Osteoblast (primary cell): ENCODE results near the gene TCF19. TPM values are rescaled to one million over a fixed set of nuclear protein-coding genes. Genes with fewer than 3 reads are reported as not detected.

Experiments
- DNase-seq: peaks from one replicate; pipeline ENCODE4 v3.0.0; 2011; ENCODE audit warnings: low spot score, mixed read lengths; ENCODE audit not compliant: insufficient read length; ENCODE audit errors: missing footprints
- H2AFZ ChIP-seq: 2 replicates; pipeline ENCODE4 v1.6.0; 2011; ENCODE audit warnings: mild to moderate bottlenecking, low read length
- H3K27ac ChIP-seq: 2 replicates; pipeline ENCODE4 v1.5.1; 2011; ENCODE audit warnings: mild to moderate bottlenecking, low read depth, low read length, moderate library complexity
- H3K27me3 ChIP-seq: 2 replicates; pipeline ENCODE4 v1.6.0; 2012; ENCODE audit warnings: mild to moderate bottlenecking, control low read depth, inconsistent platforms, low read length, moderate library complexity; ENCODE audit not compliant: insufficient read depth
- H3K36me3 ChIP-seq: 2 replicates; pipeline ENCODE4 v1.5.1; 2011; ENCODE audit warnings: mild to moderate bottlenecking, low read length, control low read depth, moderate library complexity; ENCODE audit not compliant: insufficient read depth
- H3K4me1 ChIP-seq: 2 replicates; pipeline ENCODE4 v1.5.1; 2011; ENCODE audit warnings: mild to moderate bottlenecking, low read length, control low read depth, moderate library complexity; ENCODE audit not compliant: insufficient read depth
- H3K4me2 ChIP-seq: 2 replicates; pipeline ENCODE4 v1.6.0; 2011; ENCODE audit warnings: mild to moderate bottlenecking, low read length; ENCODE audit not compliant: insufficient read depth
- H3K4me3 ChIP-seq: fragments of 200-600 bp; sonication (generic); 3 replicates; pipeline ENCODE4 v1.5.1; 2012; ENCODE audit warnings: mild to moderate bottlenecking, low read length, inconsistent platforms; ENCODE audit not compliant: insufficient read depth
- H3K79me2 ChIP-seq: 2 replicates; pipeline ENCODE4 v1.6.0; 2012; ENCODE audit warnings: mild to moderate bottlenecking, low read length, control low read depth, inconsistent platforms; ENCODE audit not compliant: insufficient read depth
- H3K9me3 ChIP-seq: 2 replicates; pipeline ENCODE4 v1.5.1; 2011; ENCODE audit warnings: low read depth, low read length, control low read depth
- H4K20me1 ChIP-seq: 2 replicates; pipeline ENCODE4 v1.6.0; 2012; ENCODE audit warnings: mild to moderate bottlenecking, low read length, control low read depth; ENCODE audit not compliant: insufficient read depth
- CTCF ChIP-seq: IDR thresholded peaks from 2 replicates; pipeline ENCODE4 v1.5.1; 2011; ENCODE audit warnings: mild to moderate bottlenecking, low read depth, low read length, moderate library complexity; ENCODE audit errors: extremely low read depth
- total RNA-seq: library from RNA; depleted of rRNA; stranded (reverse); fragments of >200 nt; gene quantifications from 2 replicates; pipeline ENCODE4 v1.2.3, GENCODE V29; 2012

TCF19 gene, protein sequence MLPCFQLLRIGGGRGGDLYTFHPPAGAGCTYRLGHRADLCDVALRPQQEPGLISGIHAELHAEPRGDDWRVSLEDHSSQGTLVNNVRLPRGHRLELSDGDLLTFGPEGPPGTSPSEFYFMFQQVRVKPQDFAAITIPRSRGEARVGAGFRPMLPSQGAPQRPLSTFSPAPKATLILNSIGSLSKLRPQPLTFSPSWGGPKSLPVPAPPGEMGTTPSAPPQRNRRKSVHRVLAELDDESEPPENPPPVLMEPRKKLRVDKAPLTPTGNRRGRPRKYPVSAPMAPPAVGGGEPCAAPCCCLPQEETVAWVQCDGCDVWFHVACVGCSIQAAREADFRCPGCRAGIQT
- 5.8 and 5.9 TPM in 2 replicates for total RNA-seq

- peak; percentile 99 for DNase-seq
- peak within 1 kb of the TSS; percentile 97 for H2AFZ ChIP-seq
- peak within 1 kb of the TSS; percentile 97 for H3K4me3 ChIP-seq
- H3K36me3 ChIP-seq: peaks cover 29% of the 10 kb centered on the region
- no peaks in the 10 kb centered on the region for H3K9me3 ChIP-seq
- no peaks in the 10 kb centered on the region for H4K20me1 ChIP-seq
- no peaks in the 10 kb centered on the region for H3K27me3 ChIP-seq
- TF ChIP-seq CTCF: no peak
- peak within 1 kb of the TSS; percentile 69 for H3K27ac ChIP-seq
- H3K4me2 ChIP-seq: peak within 1 kb of the TSS; percentile 95
- H3K79me2 ChIP-seq: peaks cover 20% of the 10 kb centered on the region
- peaks cover 14% of the 10 kb centered on the region for H3K4me1 ChIP-seq
Observed at GRCh38 chr6:31158140-31158862, at the start of gene TCF19. TCF19 (plus strand) TSS chr6:31158589; CDS start chr6:31159470, 881 bp downstream.

- peaks cover 18% of the 10 kb centered on the region for H3K4me1 ChIP-seq
- TF ChIP-seq CTCF: no peak
- H3K79me2 ChIP-seq: no peaks in the 10 kb centered on the region
- peaks cover 31% of the 10 kb centered on the region for H3K27me3 ChIP-seq
- H2AFZ ChIP-seq: no peak overlapping the region
- no peak overlapping the region for H3K4me3 ChIP-seq
- no peaks in the 10 kb centered on the region for H4K20me1 ChIP-seq
- peak; percentile 19 for DNase-seq
- H3K4me2 ChIP-seq: no peak overlapping the region
- no peaks in the 10 kb centered on the region for H3K36me3 ChIP-seq
- no peak overlapping the region for H3K27ac ChIP-seq
- no peaks in the 10 kb centered on the region for H3K9me3 ChIP-seq
Observed at GRCh38 chr6:31110825-31111582, 47.4 kb upstream of the TCF19 start.

DNA sequence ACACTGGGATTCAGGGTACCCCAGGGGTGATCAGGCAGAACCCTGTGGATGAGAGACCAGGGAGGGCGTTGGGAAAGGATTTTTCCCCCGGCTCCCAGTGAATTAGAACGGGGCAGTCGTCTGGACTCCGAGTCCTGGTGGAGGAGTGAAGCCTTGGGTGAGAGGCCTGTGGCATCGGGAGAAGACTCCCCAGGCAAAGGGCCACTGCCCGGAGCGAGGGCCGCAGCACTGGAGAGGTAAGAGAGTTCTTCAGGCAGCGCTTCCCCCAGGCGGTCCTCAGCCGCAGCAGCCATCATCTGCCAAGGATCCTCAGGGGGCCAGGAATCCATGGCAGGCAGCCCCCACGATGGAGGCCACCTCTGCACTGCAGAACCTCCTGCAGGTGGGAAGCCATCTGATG is 46.7 kb upstream of the TCF19 start:
- Histone ChIP-seq H3K36me3 (no peaks in the 10 kb centered on the region), H3K9me3 (no peaks in the 10 kb centered on the region), H3K79me2 (no peaks in the 10 kb centered on the region), H3K4me1 (peaks cover 18% of the 10 kb centered on the region), H2AFZ (no peak overlapping the region), H3K4me2 (no peak overlapping the region), H3K27me3 (peaks cover 34% of the 10 kb centered on the region), H3K27ac (no peak overlapping the region), H3K4me3 (no peak overlapping the region), H4K20me1 (no peaks in the 10 kb centered on the region)
- TF ChIP-seq CTCF: no peak
- peak; percentile 21 for DNase-seq

GRCh38 chr6:31112478-31112877 is 45.9 kb upstream of the TCF19 start, which contains the start of gene C6orf15:
C6orf15 (minus strand) TSS chr6:31112575; CDS start chr6:31112555, 20 bp downstream.
- no peak within 1 kb of the TSS for H3K4me3 ChIP-seq
- H3K36me3 ChIP-seq: no peaks in the 10 kb centered on the region
- H4K20me1 ChIP-seq: no peaks in the 10 kb centered on the region
- no peaks in the 10 kb centered on the region for H3K9me3 ChIP-seq
- DNase-seq: peak; percentile 21
- TF ChIP-seq CTCF: no peak
- H3K79me2 ChIP-seq: no peaks in the 10 kb centered on the region
- peaks cover 18% of the 10 kb centered on the region for H3K4me1 ChIP-seq
- H3K27ac ChIP-seq: no peak within 1 kb of the TSS
- no peak within 1 kb of the TSS for H3K4me2 ChIP-seq
- peaks cover 28% of the 10 kb centered on the region for H3K27me3 ChIP-seq
- H2AFZ ChIP-seq: no peak within 1 kb of the TSS
